BLaER1 (cell line): ENCODE data around the gene VSIG10.

Experiments used
- H3K27ac ChIP-seq: shearing (Covaris generic); formaldehyde crosslinking; 2 replicates; pipeline ENCODE4 v1.8.1; 2022
- H3K27me3 ChIP-seq: shearing (Covaris generic); formaldehyde crosslinking; 2 replicates; pipeline ENCODE4 v1.8.1; 2022
- H3K36me3 ChIP-seq: shearing (Covaris generic); formaldehyde crosslinking; 2 replicates; pipeline ENCODE4 v1.8.1; 2022
- H3K4me1 ChIP-seq: shearing (Covaris generic); formaldehyde crosslinking; 2 replicates; pipeline ENCODE4 v1.8.1; 2022
- H3K4me2 ChIP-seq: shearing (Covaris generic); formaldehyde crosslinking; 2 replicates; pipeline ENCODE4 v1.8.1; 2022
- H3K4me3 ChIP-seq: shearing (Covaris generic); formaldehyde crosslinking; 2 replicates; pipeline ENCODE4 v1.8.1; 2022
- H3K9ac ChIP-seq: shearing (Covaris generic); formaldehyde crosslinking; 2 replicates; pipeline ENCODE4 v1.8.1; 2022
- H3K9me3 ChIP-seq: shearing (Covaris generic); formaldehyde crosslinking; 2 replicates; pipeline ENCODE4 v1.8.1; 2022
- H4K20me1 ChIP-seq: shearing (Covaris generic); formaldehyde crosslinking; 2 replicates; pipeline ENCODE4 v1.8.1; 2022
- Cebpa-rat ChIP-seq: shearing (Covaris generic); IDR thresholded peaks from 2 replicates; pipeline ENCODE4 v1.8.1; 2022

The VSIG10 gene

GRCh38 chr12:118061011-118061872, 42.6 kb downstream of the VSIG10 start, which contains the start of gene WSB2:
Gene WSB2, minus strand, starts transcription at chr12:118061179. Its CDS starts 131 bp downstream, at chr12:118061048.
- TF ChIP-seq Cebpa-rat = no peak
- Histone ChIP-seq H4K20me1 (no peaks in the 10 kb centered on the region), H3K27me3 (peaks cover 15% of the 10 kb centered on the region), H3K9ac (peak within 1 kb of the TSS; percentile 84), H3K9me3 (no peaks in the 10 kb centered on the region), H3K36me3 (no peaks in the 10 kb centered on the region), H3K4me1 (peaks cover 57% of the 10 kb centered on the region), H3K4me2 (peak within 1 kb of the TSS; percentile 98), H3K27ac (peak within 1 kb of the TSS; percentile 85), H3K4me3 (peak within 1 kb of the TSS; percentile 80)

DNA sequence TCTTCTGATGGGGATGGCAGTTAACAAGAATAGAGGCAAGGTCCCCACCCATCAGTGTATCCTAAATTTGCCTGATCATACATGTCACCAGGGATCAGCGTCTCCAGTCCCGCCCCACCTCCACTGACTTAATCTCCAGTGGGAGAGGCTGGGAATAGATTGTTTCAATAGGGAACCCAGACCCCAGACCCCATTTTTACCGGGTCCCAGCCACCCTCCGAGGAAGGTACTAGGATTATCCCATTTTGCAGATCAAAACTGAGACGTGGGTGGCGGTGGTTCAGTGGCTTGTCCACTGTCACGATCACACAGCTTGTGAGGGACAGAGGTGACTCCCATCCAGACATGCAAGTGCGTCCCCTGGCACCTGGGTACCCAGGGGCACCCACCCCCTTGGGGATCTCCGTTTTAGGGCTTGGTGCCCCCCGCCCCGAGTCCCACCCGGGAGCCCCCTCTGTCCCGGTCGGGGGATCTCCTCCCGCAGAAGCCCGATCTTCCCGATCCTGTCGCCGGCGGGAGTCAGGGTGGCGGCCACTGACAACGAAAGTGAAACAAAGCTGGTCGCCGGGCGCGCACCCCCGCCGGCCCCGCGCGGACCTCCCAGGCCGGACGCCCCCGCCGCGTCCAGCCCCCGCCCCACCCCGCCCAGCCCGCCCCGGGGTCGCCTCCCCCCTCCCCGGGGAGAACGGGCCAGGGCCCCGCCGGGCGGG, 43.4 kb downstream of the VSIG10 start:
- H3K9ac ChIP-seq = peak overlapping the region; percentile 84
- peak overlapping the region; percentile 79 for H3K4me2 ChIP-seq
- peak overlapping the region; percentile 80 for H3K4me3 ChIP-seq
- no peaks in the 10 kb centered on the region for H3K36me3 ChIP-seq
- H3K27me3 ChIP-seq = peaks cover 15% of the 10 kb centered on the region
- no peak for TF ChIP-seq Cebpa-rat
- peak overlapping the region; percentile 85 for H3K27ac ChIP-seq
- no peaks in the 10 kb centered on the region for H3K9me3 ChIP-seq
- H4K20me1 ChIP-seq = no peaks in the 10 kb centered on the region
- H3K4me1 ChIP-seq = peaks cover 53% of the 10 kb centered on the region

DNA sequence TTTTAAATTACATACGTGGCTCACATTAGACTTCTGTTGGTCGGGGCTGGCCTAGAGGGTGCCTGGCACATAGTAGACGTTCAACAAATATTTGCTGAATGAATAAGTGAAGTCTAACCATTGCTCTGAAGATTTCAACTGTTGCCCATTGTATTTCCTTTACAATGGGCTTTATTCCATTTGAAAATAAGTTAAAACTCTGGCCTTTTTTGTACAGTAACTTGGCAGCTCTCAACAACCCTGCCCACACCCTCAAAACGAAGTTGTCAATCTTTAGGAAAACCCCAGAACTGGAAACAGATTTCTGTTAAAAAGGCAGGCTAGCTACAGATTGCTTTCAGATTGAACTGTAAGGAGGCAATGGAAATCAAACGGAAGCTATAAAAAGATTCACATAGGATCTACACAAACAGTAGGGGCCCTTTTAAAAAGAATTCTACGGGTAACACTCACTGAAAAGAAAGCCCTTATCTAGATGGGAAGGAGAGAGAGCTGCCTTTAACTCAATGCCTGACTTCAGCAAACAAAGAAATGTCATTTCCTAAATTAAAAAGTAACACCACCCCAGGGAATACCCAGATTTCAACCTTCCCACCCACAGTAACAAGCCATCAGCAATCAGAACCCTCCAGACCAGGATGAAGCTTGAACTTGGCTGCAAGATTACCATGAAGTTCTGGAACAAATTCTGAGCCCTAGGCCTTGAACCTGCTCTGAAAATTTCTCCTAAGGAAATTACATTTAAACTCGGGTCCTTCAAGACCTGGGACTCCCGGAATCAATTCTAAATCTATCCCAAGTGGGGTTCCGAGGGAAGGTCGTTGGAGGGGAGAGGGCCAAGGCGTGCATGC, 44.2 kb downstream of the VSIG10 start:
- peaks cover 15% of the 10 kb centered on the region for H3K27me3 ChIP-seq
- peaks cover 44% of the 10 kb centered on the region for H3K4me1 ChIP-seq
- H3K4me2 ChIP-seq = peak overlapping the region; percentile 79
- no peaks in the 10 kb centered on the region for H3K9me3 ChIP-seq
- H3K36me3 ChIP-seq = no peaks in the 10 kb centered on the region
- no peaks in the 10 kb centered on the region for H4K20me1 ChIP-seq
- peak overlapping the region; percentile 80 for H3K4me3 ChIP-seq
- no peak for TF ChIP-seq Cebpa-rat
- peak overlapping the region; percentile 84; the same call in 1 of the 2 replicates for H3K9ac ChIP-seq
- peak overlapping the region; percentile 39; the same call in 1 of the 2 replicates for H3K27ac ChIP-seq

- H3K4me3 ChIP-seq = no peak overlapping the region
- peak overlapping the region; percentile 79; the same call in 1 of the 2 replicates for H3K4me2 ChIP-seq
- H3K36me3 ChIP-seq = no peaks in the 10 kb centered on the region
- peaks cover 15% of the 10 kb centered on the region for H3K27me3 ChIP-seq
- H3K4me1 ChIP-seq = peaks cover 37% of the 10 kb centered on the region
- TF ChIP-seq Cebpa-rat = no peak
- no peaks in the 10 kb centered on the region for H4K20me1 ChIP-seq
- no peak overlapping the region for H3K9ac ChIP-seq
- H3K27ac ChIP-seq = no peak overlapping the region
- H3K9me3 ChIP-seq = no peaks in the 10 kb centered on the region
These were observed 44.9 kb downstream of the VSIG10 start for GRCh38 chr12:118058881-118059280.

DNA sequence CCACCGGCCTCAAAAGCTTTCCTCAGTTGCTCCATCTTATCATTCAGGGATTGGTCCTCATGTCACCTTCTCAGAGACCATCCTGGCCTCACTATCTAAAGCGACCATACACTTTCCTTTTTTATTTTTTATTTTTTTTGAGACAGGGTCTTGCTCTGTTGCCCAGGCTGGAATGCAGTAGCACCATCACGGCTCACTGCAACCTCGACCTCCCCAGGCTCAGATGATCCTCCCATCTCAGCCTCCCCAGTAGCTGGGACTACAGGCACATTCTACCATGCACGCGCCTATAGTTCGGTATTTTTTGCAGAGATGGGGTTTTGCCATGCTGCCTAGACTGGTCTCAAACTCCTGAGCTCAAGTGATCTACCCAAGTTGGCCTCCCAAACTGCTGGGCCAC, 45.6 kb downstream of the VSIG10 start:
- Histone ChIP-seq H3K9me3 (no peaks in the 10 kb centered on the region), H3K4me3 (no peak overlapping the region), H3K27me3 (peaks cover 15% of the 10 kb centered on the region), H3K27ac (no peak overlapping the region), H3K4me1 (peaks cover 31% of the 10 kb centered on the region), H4K20me1 (no peaks in the 10 kb centered on the region), H3K9ac (no peak overlapping the region), H3K36me3 (no peaks in the 10 kb centered on the region), H3K4me2 (no peak overlapping the region)
- TF ChIP-seq Cebpa-rat = no peak

GRCh38 chr12:118055865-118056773, 47.7 kb downstream of the VSIG10 start:
- Histone ChIP-seq H3K4me3 (no peak overlapping the region), H3K9me3 (no peaks in the 10 kb centered on the region), H3K4me2 (no peak overlapping the region), H3K36me3 (peaks cover 13% of the 10 kb centered on the region), H4K20me1 (peaks cover 9% of the 10 kb centered on the region), H3K4me1 (peaks cover 26% of the 10 kb centered on the region), H3K27ac (no peak overlapping the region), H3K27me3 (no peaks in the 10 kb centered on the region), H3K9ac (no peak overlapping the region)
- no peak for TF ChIP-seq Cebpa-rat

DNA sequence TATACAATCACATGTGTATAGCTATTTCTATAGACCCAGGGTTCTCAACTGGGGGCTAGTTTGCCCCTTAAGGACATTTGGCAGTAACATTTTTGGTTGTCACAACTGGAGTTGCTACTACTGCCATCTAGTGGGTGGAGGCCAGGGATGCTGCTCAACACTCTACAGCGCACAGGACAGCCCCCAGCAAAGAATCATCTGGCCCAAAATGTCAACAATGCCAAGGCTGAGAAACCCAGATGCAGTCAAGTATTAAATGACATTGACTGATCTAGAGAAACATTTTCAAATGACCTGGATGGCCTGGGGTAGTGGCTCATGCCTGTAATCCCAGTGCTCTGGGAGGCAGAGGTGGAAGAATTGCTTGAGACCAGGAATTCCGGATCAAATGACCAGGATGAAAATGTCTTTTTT, 48.7 kb downstream of the VSIG10 start:
- Histone ChIP-seq H3K9ac (no peak overlapping the region), H3K4me1 (peaks cover 22% of the 10 kb centered on the region), H3K4me3 (no peak overlapping the region), H4K20me1 (peaks cover 9% of the 10 kb centered on the region), H3K4me2 (no peak overlapping the region), H3K36me3 (peaks cover 23% of the 10 kb centered on the region), H3K9me3 (no peaks in the 10 kb centered on the region), H3K27ac (no peak overlapping the region), H3K27me3 (no peaks in the 10 kb centered on the region)
- no peak for TF ChIP-seq Cebpa-rat

GRCh38 chr12:118053071-118053985, 50.5 kb downstream of the VSIG10 start:
- Histone ChIP-seq H3K4me1 (peaks cover 19% of the 10 kb centered on the region), H4K20me1 (peaks cover 9% of the 10 kb centered on the region), H3K9ac (no peak overlapping the region), H3K36me3 (peaks cover 29% of the 10 kb centered on the region), H3K4me3 (no peak overlapping the region), H3K27me3 (no peaks in the 10 kb centered on the region), H3K4me2 (no peak overlapping the region), H3K9me3 (no peaks in the 10 kb centered on the region), H3K27ac (no peak overlapping the region)
- TF ChIP-seq Cebpa-rat = no peak
